HG02884 (cell line): ENCODE results near the gene LIME1.
"Not testable (repeated sequence)": the region's sequence is repeated elsewhere in the genome, so short reads cannot be mapped to it uniquely, and the experiment has no call there.

ENCODE experiments used
- ATAC-seq: cut with Tn5 transposase; IDR thresholded peaks from one replicate; pipeline ENCODE4 v1.9.1; 2021; ENCODE audit warnings: mild to moderate bottlenecking, moderate library complexity; ENCODE audit not compliant: unreplicated experiment

The LIME1 gene

GRCh38 chr20:63706852-63707557 lies 29.5 kb upstream of the LIME1 start:
- peak; percentile 22 for ATAC-seq

- peak; percentile 48 for ATAC-seq
Observed at GRCh38 chr20:63707558-63708300, 28.7 kb upstream of the LIME1 start, which contains the start of the genes ARFRP1 and ZGPAT. TSS of gene ARFRP1 (minus strand) at chr20:63707976. CDS start at chr20:63707091, 885 bp downstream. TSS of gene ZGPAT (plus strand) at chr20:63708039. CDS start at chr20:63708581, 542 bp downstream.

- no peak for ATAC-seq
Observed at GRCh38 chr20:63708301-63709148, 27.9 kb upstream of the LIME1 start.

GRCh38 chr20:63709149-63709527 lies 27.3 kb upstream of the LIME1 start:
- ATAC-seq, result no peak

GRCh38 chr20:63711085-63711645 lies 25.3 kb upstream of the LIME1 start:
- ATAC-seq, result no peak

DNA sequence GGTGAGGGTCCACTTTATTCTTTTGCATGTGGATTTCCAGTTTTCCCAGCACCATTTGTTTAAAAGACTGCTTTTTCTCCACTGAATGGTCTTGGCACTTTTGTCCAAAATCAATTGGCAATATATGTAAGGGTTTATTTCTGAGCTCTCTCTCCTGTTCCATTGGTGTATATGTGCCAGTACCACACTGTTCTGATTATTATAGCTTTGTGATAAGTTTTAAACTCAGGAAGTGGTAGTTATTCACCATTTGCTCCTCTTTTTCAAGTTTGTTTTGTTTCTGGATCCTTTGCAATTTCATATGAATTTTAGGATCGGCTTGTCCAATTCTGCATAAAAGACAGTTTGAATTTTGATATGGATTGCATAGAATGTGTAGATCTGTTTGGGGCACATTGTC lies 24.3 kb upstream of the LIME1 start:
- no peak for ATAC-seq

- no peak for ATAC-seq
Observed at GRCh38 chr20:63714858-63715257, 21.6 kb upstream of the LIME1 start.

- ATAC-seq, result no peak
Observed at GRCh38 chr20:63718996-63719395, 17.5 kb upstream of the LIME1 start.

DNA sequence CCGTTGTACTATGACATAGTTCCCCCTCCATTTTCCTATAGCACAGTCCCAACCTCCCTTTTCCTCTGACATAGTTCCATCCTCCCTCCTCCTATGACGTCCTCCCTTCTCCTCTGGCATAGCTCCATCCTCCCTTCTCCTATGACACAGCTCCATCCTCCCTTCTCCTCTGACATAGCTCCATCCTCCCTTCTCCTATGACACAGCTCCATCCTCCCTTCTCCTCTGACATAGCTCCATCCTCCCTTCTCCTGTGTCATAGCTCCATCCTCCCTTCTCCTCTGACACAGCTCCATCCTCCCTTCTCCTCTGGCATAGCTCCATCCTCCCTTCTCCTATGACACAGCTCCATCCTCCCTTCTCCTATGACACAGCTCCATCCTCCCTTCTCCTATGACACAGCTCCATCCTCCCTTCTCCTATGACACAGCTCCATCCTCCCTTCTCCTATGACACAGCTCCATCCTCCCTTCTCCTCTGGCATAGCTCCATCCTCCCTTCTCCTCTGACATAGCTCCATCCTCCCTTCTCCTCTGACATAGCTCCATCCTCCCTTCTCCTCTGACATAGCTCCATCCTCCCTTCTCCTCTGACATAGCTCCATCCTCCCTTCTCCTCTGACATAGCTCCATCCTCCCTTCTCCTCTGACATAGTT lies 13.4 kb upstream of the LIME1 start:
- not testable (repeated sequence) for ATAC-seq

DNA sequence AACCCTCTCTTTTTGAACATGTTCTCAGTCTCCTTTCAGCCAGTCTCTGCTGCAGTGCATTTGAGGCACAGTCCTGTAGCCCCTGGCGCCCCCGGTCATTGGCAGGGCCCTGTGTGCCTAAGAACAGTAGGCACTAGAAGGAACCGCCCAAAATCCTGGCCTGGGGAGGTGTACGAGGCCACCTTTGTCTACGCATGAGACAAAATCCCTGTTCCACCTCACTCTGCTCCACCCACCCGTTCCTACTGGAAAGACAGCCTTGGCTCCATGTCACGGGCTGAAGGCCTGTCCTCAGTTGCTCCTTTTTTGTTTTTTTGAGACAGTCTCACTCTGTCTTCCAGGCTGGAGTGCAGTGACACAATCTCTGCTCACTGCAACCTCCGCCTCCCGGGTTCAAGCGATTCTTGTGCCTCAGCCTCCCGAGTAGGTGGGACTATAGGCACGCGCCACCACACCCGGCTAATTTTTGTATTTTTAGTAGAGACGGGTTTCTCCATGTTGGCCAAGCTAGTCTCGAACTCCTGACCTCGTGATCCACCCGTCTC lies 6.2 kb upstream of the LIME1 start:
- ATAC-seq, result not testable (repeated sequence)

DNA sequence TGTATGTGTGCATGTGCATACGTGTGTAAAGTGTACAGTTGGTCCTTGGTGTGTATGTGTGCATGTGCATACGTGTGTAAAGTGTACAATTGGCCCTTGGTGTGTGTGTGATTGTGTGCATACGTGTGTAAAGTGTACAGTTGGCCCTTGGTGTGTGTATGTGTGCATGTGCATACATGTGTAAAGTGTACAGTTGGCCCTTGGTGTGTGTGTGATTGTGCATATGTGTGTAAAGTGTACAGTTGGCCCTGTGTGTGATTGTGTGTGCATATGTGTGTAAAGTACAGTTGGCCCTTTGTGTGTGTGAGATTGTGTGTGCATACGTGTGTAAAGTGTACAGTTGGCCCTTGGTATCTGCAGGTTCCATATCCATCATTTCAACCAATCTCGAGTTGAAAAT lies 5.1 kb upstream of the LIME1 start:
- no peak for ATAC-seq

- no peak for ATAC-seq
Observed at GRCh38 chr20:63732118-63733095, 4.1 kb upstream of the LIME1 start.

DNA sequence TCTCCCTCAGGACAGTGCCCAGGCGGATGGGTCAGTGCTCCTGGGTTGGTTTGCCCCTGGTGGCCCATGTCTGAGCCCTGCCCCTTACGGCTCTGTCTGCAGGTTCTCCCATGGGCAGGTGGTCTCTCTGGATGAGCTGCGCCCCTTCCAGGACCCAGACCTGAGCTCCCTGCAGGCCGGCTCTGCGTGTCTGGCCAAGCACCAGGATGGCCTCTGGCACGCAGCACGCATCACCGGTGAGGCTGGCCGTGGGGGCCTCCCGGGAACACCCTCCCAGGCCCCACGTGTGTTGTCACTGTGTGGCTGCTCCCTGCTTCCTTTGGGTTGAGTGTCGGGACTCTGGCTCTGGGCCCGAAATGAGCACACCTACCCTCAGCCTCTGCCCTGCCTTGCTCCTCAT lies 3.3 kb upstream of the LIME1 start:
- ATAC-seq, result no peak

DNA sequence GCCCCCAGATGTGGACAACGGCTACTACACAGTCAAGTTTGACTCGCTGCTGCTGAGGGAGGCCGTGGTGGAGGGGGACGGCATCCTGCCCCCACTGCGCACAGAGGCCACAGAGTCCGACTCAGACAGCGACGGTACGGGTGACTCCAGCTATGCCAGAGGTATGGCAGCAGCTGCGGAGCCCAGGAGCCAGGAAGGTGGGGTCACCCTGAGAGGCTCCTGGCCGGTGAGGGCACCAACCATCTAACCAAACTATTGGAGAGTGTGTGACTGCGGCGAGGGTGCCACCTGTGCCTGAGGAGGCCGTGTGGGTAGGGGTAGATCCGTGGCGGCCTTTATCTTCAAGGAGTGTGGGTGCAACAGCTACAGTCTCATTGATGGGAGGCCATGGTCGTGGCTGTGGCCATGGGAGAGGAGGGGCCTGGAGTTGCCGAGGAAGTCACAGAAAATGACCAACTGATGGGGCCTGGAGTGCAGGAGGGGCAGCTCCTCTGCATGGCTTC lies 2.8 kb upstream of the LIME1 start:
- no peak for ATAC-seq

- ATAC-seq, result no peak
Observed at GRCh38 chr20:63734111-63734945, 2.1 kb upstream of the LIME1 start.

GRCh38 chr20:63734946-63735858 lies 1.3 kb upstream of the LIME1 start:
- ATAC-seq, result no peak
